ENCODE measurements around the gene PRSS1.
"Not testable (repeated sequence)": the region's sequence is repeated elsewhere in the genome, so short reads cannot be mapped to it uniquely, and the experiment has no call there.

GRCh38 chr7:142708726-142709125 lies 40.5 kb upstream of the PRSS1 start:
- TF ChIP-seq, protein P1, sequence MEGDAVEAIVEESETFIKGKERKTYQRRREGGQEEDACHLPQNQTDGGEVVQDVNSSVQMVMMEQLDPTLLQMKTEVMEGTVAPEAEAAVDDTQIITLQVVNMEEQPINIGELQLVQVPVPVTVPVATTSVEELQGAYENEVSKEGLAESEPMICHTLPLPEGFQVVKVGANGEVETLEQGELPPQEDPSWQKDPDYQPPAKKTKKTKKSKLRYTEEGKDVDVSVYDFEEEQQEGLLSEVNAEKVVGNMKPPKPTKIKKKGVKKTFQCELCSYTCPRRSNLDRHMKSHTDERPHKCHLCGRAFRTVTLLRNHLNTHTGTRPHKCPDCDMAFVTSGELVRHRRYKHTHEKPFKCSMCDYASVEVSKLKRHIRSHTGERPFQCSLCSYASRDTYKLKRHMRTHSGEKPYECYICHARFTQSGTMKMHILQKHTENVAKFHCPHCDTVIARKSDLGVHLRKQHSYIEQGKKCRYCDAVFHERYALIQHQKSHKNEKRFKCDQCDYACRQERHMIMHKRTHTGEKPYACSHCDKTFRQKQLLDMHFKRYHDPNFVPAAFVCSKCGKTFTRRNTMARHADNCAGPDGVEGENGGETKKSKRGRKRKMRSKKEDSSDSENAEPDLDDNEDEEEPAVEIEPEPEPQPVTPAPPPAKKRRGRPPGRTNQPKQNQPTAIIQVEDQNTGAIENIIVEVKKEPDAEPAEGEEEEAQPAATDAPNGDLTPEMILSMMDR (IDR thresholded peaks at IDR 0.05), result not testable (repeated sequence)
- not testable (repeated sequence) for TF ChIP-seq POLR2A (IDR thresholded peaks at IDR 0.05)

Measured in tibial nerve (tissue), 3 donors.